GM18511 (cell line): ENCODE measurements around the gene RBP5.

Source experiments
- ATAC-seq: cut with Tn5 transposase; IDR thresholded peaks from one replicate; pipeline ENCODE4 v1.9.1; 2021; ENCODE audit warnings: mild to moderate bottlenecking, moderate library complexity; ENCODE audit not compliant: unreplicated experiment

The RBP5 gene

DNA sequence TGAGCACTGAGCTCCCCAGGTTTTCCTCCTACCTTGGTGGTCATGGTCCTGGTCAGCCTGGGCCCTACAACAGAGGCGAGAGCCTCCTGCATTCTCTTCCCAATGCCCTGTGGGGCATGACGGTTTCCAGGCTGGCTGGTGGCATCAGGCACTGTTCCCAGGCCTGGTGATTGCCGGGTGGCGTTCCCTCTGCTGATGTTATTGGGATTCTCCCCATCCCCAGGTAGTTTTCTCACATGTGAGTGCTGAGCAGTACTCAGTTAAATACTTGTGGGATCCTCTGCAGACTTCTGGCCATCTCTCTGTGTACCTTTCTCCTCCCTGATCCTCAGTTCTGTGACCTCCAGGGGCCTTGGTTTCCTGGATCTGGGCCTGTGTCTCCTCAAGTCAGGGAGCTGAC lies 52.2 kb downstream of the RBP5 start:
- ATAC-seq = no peak

DNA sequence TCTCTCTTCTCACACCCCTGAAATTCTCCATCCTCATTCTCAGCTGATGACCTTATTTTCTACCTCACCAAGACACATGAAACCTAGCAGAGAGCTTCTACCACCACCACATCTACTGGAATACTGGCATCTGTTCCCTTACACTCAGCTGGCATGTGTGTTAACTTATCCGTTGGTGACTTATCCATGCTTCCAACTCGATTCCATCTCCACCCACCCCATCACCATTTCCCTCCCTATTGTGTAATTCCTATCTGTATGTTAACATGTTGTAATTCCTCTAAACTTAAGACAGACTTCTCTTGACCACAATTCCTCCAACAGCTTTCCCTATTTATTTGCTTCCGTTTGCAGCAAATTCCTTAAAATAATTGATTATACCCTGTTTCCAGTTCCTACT lies 52.8 kb downstream of the RBP5 start:
- ATAC-seq = no peak

DNA sequence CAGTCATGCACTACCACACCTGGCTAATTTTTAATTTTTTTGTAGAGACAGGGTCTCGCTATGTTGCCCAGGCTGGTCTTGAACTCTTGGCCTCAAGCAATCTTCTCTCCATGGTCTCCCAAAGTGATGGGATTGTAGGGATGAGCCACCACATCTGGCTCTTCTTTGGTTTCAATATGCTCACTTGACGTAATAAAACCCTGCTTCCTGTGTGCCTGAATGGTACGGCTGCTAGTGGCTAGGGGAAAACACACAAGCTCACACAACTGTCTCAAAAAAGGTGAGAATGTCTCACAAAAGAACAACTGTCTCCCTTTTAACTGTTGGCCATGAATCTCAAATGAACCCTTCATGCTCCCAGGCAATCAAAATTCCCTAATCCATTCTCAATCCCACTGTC lies 53.2 kb downstream of the RBP5 start:
- ATAC-seq = no peak

DNA sequence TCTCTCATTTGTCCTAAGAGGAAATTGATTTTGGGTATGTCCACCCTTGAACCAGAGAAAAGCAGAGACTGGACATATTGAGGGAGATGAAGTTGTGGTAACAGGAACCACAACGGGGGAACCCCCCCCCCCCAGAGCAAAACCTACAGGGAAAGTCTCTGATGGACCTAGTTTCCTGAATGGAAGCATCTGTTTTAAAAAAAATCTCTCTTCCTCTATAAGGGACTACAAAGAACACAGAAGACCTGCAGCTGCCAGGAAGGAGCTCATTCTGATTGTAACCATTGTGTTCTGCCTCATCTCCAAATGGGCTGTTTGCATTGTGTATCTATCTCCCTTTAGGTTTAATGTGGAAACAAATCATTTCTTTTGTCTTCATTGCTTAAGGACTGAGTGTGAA lies 54.7 kb downstream of the RBP5 start:
- no peak for ATAC-seq
